Measurements from ENCODE around the gene DNM2.

GRCh38 chr19:10687518-10688288 lies 30.2 kb upstream of the DNM2 start:
- TF ChIP-seq CTCF (conservative IDR thresholded peaks at IDR 0.05) (no peak), ZFX (IDR thresholded peaks at IDR 0.05) (no peak)
